Hematopoietic multipotent progenitor cell treated with erythropoietin and hydrocortisone succinate and interleukin-3 and kit ligand, for 4 days (in vitro differentiated cells): ENCODE results near the gene PHETA1.

Source experiments
- DNase-seq: peaks from one replicate; pipeline ENCODE4 v3.0.0-alpha.2; 2015

PHETA1 gene

GRCh38 chr12:111368788-111369495, at the start of gene PHETA1:
TSS of gene PHETA1 (minus strand) at chr12:111369095. CDS start at chr12:111363427, 5,668 bp downstream.
- DNase-seq = peak; percentile 94

GRCh38 chr12:111418594-111418880, 49.6 kb upstream of the PHETA1 start:
- DNase-seq = no peak

- DNase-seq = no peak
These were observed 49.1 kb upstream of the PHETA1 start for GRCh38 chr12:111417784-111418593.

- DNase-seq = no peak
These were observed 48.4 kb upstream of the PHETA1 start for GRCh38 chr12:111417290-111417689.

- no peak for DNase-seq
These were observed 45.9 kb upstream of the PHETA1 start for GRCh38 chr12:111414711-111415252.

- DNase-seq = no peak
These were observed 44.7 kb upstream of the PHETA1 start for GRCh38 chr12:111413442-111414086.

- DNase-seq = peak; percentile 57
These were observed 44.0 kb upstream of the PHETA1 start for GRCh38 chr12:111412830-111413441.

GRCh38 chr12:111412007-111412829, 43.3 kb upstream of the PHETA1 start:
- DNase-seq = peak; percentile 64

GRCh38 chr12:111411185-111411764, 42.4 kb upstream of the PHETA1 start:
- peak; percentile 51 for DNase-seq

GRCh38 chr12:111410431-111411184, 41.7 kb upstream of the PHETA1 start:
- peak; percentile 47 for DNase-seq

GRCh38 chr12:111409780-111410430, 41.0 kb upstream of the PHETA1 start:
- DNase-seq = peak; percentile 89

- peak; percentile 54 for DNase-seq
These were observed 40.5 kb upstream of the PHETA1 start for GRCh38 chr12:111409403-111409779.

GRCh38 chr12:111408686-111409402, 39.9 kb upstream of the PHETA1 start:
- DNase-seq = peak; percentile 38

GRCh38 chr12:111408116-111408440, 39.2 kb upstream of the PHETA1 start:
- DNase-seq = no peak

- DNase-seq = no peak
These were observed 38.7 kb upstream of the PHETA1 start for GRCh38 chr12:111407377-111408115.

GRCh38 chr12:111406474-111407376, 37.8 kb upstream of the PHETA1 start:
- peak; percentile 35 for DNase-seq

- DNase-seq = no peak
These were observed 37.1 kb upstream of the PHETA1 start, which contains the start of gene SH2B3 for GRCh38 chr12:111405859-111406473. TSS of gene SH2B3 (plus strand) at chr12:111405923. CDS start at chr12:111418146, 12,223 bp downstream.
